ENCODE results near the gene ELL. TPM values are rescaled to one million over a fixed set of nuclear protein-coding genes. Genes with fewer than 3 reads are reported as not detected.

The ELL gene
- total RNA-seq, 1 experiment from 2014 or later = 22.9 TPM

DNA sequence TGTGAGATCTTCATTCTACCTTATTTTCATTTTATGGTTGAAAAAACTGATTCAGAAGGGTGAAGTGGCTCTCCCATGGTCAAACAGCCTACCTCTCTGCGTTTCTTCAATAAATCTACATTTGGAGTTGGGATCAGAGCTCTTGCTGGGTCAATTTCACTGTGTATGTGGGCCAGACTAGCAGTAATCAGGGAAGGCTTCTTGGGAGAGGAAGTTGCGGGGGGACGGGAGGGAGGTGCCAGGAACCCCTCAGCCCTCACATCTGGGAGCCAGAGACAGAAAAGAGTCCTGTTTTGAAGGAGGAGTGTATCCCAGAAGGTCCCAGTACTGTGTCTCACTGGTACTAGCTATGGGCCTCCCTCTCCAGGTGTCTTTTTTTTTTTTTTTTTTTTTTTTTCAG is 36.7 kb upstream of the ELL start:
- no peak overlapping the region for H2AFZ ChIP-seq (ENCODE audit: low read depth, low read length, poor library complexity, severe bottlenecking)

More for the DNA sequence above, 36.7 kb upstream of the ELL start:
- Histone ChIP-seq H3K9ac (ENCODE audit: low read length) (peak overlapping the region; percentile 94), H3K4me1 (ENCODE audit: control insufficient read depth in 1 of 2, insufficient read depth in 2 of 2, low read length in 2 of 2) (peaks cover 4 to 22% of the 10 kb centered on the region in 2 experiments; a peak in 3 of 4 replicates), H3K27ac (ENCODE audit: low read depth, low read length) (peak overlapping the region; percentile 79), H3K27me3 (ENCODE audit: insufficient read depth, low read length) (no peaks in the 10 kb centered on the region), H3K4me3 (replicated peaks in 1 of 2; ENCODE audit: low read depth in 1 of 2, low read length in 2 of 2) (peak overlapping the region; percentile 89 to 100), H3K4me2 (ENCODE audit: low read length) (peak overlapping the region; percentile 91), H3K9me3 (ENCODE audit: control insufficient read depth in 1 of 2, insufficient read depth in 1 of 2, low read depth in 1 of 2, low read length in 2 of 2) (no peaks in the 10 kb centered on the region), H3K9me2 (ENCODE audit: insufficient read depth) (no peaks in the 10 kb centered on the region), H3K36me3 (ENCODE audit: control insufficient read depth in 1 of 2, insufficient read depth in 2 of 2, low read length in 2 of 2) (peaks cover 6 to 22% of the 10 kb centered on the region in 2 experiments; a peak in 2 of 4 replicates), H3K79me2 (ENCODE audit: insufficient read depth, low read length) (peaks cover 56% of the 10 kb centered on the region), H4K20me1 (ENCODE audit: insufficient read depth) (no peaks in the 10 kb centered on the region)
- BruUV-seq (replicated peaks) = no TSS peak
- ChIA-PET POLR2A (interaction anchor here (1.4 to 2.4 kb wide), 2 partner anchors 12 to 142 kb away, joined by 5 to 15 read pairs; partner anchors contain the start of gene UBA52), CTCF (interaction anchor here (1.5 kb wide), 1 partner anchor 74 kb away, joined by 3 read pairs; no protein-coding TSS in a partner anchor), RAD21 (ENCODE audit: low non-redundant PET in 1 of 2, low total read pairs in 2 of 2, uncharacterized antibody in 2 of 2, unreplicated experiment in 2 of 2) (no interaction called here)
- ATAC-seq (no peak), DNase-seq (ENCODE audit: low read depth, low spot score) (no peak)
- TF ChIP-seq EZH2phosphoT487 (IDR thresholded peaks at IDR 0.05; ENCODE audit: borderline replicate concordance) (no peak), JUND (IDR thresholded peaks at IDR 0.05) (no peak), ZNF274 (IDR thresholded peaks at IDR 0.05; ENCODE audit: low read depth, low read length) (no peak), POLR2AphosphoS5 (IDR thresholded peaks at IDR 0.05; ENCODE audit: low read depth, low read length) (no peak), RAD21 (IDR thresholded peaks at IDR 0.05; ENCODE audit: low read depth) (no peak), CEBPB (IDR thresholded peaks at IDR 0.05; ENCODE audit: low read depth) (no peak), TCF7L2 (IDR thresholded peaks at IDR 0.05; ENCODE audit: borderline replicate concordance, extremely low read depth, insufficient read depth, insufficient read length) (no peak), FOSL1 (IDR thresholded peaks at IDR 0.05; ENCODE audit: low read depth) (no peak), CBX3 (IDR thresholded peaks at IDR 0.05; ENCODE audit: low read depth) (no peak), EGR1 (IDR thresholded peaks at IDR 0.05; ENCODE audit: low read depth) (no peak), ZFX (IDR thresholded peaks at IDR 0.05) (no peak), YY1 (IDR thresholded peaks at IDR 0.05; ENCODE audit: extremely low read depth, insufficient replicate concordance, low read depth, low read length) (no peak), SIN3A (IDR thresholded peaks at IDR 0.05; ENCODE audit: low read depth) (no peak), POLR2A (IDR thresholded peaks at IDR 0.05; ENCODE audit: borderline replicate concordance, extremely low read depth, insufficient read depth, insufficient read length) (no peak)
- TF ChIP-seq, protein P1, sequence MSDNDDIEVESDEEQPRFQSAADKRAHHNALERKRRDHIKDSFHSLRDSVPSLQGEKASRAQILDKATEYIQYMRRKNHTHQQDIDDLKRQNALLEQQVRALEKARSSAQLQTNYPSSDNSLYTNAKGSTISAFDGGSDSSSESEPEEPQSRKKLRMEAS (IDR thresholded peaks at IDR 0.05) = no peak
- TF ChIP-seq, protein P2, sequence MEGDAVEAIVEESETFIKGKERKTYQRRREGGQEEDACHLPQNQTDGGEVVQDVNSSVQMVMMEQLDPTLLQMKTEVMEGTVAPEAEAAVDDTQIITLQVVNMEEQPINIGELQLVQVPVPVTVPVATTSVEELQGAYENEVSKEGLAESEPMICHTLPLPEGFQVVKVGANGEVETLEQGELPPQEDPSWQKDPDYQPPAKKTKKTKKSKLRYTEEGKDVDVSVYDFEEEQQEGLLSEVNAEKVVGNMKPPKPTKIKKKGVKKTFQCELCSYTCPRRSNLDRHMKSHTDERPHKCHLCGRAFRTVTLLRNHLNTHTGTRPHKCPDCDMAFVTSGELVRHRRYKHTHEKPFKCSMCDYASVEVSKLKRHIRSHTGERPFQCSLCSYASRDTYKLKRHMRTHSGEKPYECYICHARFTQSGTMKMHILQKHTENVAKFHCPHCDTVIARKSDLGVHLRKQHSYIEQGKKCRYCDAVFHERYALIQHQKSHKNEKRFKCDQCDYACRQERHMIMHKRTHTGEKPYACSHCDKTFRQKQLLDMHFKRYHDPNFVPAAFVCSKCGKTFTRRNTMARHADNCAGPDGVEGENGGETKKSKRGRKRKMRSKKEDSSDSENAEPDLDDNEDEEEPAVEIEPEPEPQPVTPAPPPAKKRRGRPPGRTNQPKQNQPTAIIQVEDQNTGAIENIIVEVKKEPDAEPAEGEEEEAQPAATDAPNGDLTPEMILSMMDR (IDR thresholded peaks at IDR 0.05 in 2 of 3, conservative IDR thresholded peaks at IDR 0.05 in 1 of 3; ENCODE audit: borderline replicate concordance in 1 of 3, insufficient read depth in 1 of 3, low read depth in 2 of 3, low read length in 2 of 3) = no peak
- TF ChIP-seq, protein P3, sequence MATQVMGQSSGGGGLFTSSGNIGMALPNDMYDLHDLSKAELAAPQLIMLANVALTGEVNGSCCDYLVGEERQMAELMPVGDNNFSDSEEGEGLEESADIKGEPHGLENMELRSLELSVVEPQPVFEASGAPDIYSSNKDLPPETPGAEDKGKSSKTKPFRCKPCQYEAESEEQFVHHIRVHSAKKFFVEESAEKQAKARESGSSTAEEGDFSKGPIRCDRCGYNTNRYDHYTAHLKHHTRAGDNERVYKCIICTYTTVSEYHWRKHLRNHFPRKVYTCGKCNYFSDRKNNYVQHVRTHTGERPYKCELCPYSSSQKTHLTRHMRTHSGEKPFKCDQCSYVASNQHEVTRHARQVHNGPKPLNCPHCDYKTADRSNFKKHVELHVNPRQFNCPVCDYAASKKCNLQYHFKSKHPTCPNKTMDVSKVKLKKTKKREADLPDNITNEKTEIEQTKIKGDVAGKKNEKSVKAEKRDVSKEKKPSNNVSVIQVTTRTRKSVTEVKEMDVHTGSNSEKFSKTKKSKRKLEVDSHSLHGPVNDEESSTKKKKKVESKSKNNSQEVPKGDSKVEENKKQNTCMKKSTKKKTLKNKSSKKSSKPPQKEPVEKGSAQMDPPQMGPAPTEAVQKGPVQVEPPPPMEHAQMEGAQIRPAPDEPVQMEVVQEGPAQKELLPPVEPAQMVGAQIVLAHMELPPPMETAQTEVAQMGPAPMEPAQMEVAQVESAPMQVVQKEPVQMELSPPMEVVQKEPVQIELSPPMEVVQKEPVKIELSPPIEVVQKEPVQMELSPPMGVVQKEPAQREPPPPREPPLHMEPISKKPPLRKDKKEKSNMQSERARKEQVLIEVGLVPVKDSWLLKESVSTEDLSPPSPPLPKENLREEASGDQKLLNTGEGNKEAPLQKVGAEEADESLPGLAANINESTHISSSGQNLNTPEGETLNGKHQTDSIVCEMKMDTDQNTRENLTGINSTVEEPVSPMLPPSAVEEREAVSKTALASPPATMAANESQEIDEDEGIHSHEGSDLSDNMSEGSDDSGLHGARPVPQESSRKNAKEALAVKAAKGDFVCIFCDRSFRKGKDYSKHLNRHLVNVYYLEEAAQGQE (IDR thresholded peaks at IDR 0.05; ENCODE audit: low read depth) = no peak
- TF ChIP-seq, protein P4, sequence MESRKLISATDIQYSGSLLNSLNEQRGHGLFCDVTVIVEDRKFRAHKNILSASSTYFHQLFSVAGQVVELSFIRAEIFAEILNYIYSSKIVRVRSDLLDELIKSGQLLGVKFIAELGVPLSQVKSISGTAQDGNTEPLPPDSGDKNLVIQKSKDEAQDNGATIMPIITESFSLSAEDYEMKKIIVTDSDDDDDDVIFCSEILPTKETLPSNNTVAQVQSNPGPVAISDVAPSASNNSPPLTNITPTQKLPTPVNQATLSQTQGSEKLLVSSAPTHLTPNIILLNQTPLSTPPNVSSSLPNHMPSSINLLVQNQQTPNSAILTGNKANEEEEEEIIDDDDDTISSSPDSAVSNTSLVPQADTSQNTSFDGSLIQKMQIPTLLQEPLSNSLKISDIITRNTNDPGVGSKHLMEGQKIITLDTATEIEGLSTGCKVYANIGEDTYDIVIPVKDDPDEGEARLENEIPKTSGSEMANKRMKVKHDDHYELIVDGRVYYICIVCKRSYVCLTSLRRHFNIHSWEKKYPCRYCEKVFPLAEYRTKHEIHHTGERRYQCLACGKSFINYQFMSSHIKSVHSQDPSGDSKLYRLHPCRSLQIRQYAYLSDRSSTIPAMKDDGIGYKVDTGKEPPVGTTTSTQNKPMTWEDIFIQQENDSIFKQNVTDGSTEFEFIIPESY (IDR thresholded peaks at IDR 0.05; ENCODE audit: extremely low read depth, insufficient replicate concordance, low read length) = no peak
- intact Hi-C loops (cut with micrococcal nuclease) = no loop called here
